ENCODE results near the gene CPT1B.

Gene CPT1B

GRCh38 chr22:50574383-50574755 is 3.9 kb downstream of the CPT1B start:
- no peak overlapping the region for H3K4me3 ChIP-seq (ENCODE audit: low read depth, low read length)
- no peak for TF ChIP-seq CTCF (IDR thresholded peaks at IDR 0.05; ENCODE audit: insufficient read depth, low read depth, low read length, missing control alignments)
- DNase-seq (ENCODE audit: low read depth) = no peak

DNA sequence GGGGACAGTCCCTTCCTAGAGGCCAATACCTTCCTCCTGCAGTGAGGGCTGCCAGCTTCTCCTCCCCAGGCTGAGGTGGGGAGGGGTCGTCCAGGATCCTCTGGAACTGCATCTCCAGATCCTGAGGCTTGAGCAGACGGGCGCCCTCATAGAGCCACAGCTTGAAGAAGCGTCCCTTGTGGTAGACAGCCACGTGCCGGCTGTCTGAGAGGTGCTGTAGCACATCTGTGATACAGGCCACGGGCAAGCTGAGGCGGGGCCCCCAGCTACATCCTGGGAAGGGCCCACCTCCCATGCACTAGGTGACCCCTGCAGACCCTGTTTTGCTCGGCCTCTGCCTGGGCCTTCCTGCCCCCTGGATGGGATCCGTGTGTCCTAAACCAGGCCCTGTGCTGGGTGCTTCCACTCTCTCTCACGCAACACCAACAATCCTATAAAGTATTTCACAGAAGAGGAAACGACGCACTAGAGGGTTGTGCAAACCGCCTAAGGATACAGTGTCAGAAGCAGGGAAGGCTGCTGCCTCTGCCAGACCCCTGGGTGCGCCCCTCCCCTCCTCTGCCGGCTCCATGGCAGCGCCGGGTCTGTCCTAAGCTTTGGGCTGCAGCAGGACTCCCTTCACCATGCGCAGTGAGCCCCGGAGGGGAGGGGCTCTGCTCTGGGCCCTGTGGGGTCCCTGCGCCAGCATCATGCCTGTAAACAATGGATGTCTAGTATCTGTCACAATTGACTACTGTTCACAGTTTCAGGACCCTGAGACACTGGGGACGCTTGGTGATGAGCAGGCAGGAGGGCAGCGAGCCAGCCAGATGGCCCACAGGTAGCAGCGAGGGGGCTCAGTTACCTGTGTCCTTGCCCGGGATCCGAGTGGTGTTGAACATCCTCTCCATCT is 4.5 kb downstream of the CPT1B start:
- no peak overlapping the region for H3K4me3 ChIP-seq (ENCODE audit: low read depth, low read length)
- DNase-seq (ENCODE audit: low read depth) = no peak
- TF ChIP-seq CTCF (IDR thresholded peaks at IDR 0.05; ENCODE audit: insufficient read depth, low read depth, low read length, missing control alignments) = no peak

- no peak overlapping the region for H3K4me3 ChIP-seq (ENCODE audit: low read depth, low read length)
- TF ChIP-seq CTCF (IDR thresholded peaks at IDR 0.05; ENCODE audit: insufficient read depth, low read depth, low read length, missing control alignments) = no peak
- no peak for DNase-seq (ENCODE audit: low read depth)
Observed at GRCh38 chr22:50572965-50573364, 5.3 kb downstream of the CPT1B start.

GRCh38 chr22:50571264-50572175 is 6.7 kb downstream of the CPT1B start:
- no peak for DNase-seq (ENCODE audit: low read depth)
- TF ChIP-seq CTCF (IDR thresholded peaks at IDR 0.05; ENCODE audit: insufficient read depth, low read depth, low read length, missing control alignments) = no peak
- H3K4me3 ChIP-seq (ENCODE audit: low read depth, low read length) = no peak overlapping the region

DNA sequence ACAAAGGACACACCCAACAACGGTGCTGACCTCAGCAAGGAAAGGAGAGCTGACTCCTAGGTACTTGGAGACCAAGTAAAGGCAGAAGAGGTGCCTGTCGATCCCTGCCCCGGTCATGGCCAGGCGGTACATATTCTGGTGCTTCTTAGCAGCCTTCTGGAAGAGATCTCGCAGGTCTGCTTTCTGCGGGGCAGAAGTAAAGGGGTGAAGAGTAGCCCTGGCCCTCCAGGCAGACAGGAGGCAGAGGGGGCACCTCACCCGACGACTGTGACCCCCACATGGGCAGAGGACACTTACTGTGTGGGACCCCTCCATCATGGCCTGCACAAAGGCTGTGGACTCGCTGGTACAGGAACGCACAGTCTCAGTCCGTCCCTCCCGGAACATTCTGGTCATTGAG is 7.4 kb downstream of the CPT1B start:
- no peak for DNase-seq (ENCODE audit: low read depth)
- no peak overlapping the region for H3K4me3 ChIP-seq (ENCODE audit: low read depth, low read length)
- TF ChIP-seq CTCF (IDR thresholded peaks at IDR 0.05; ENCODE audit: insufficient read depth, low read depth, low read length, missing control alignments) = no peak

DNA sequence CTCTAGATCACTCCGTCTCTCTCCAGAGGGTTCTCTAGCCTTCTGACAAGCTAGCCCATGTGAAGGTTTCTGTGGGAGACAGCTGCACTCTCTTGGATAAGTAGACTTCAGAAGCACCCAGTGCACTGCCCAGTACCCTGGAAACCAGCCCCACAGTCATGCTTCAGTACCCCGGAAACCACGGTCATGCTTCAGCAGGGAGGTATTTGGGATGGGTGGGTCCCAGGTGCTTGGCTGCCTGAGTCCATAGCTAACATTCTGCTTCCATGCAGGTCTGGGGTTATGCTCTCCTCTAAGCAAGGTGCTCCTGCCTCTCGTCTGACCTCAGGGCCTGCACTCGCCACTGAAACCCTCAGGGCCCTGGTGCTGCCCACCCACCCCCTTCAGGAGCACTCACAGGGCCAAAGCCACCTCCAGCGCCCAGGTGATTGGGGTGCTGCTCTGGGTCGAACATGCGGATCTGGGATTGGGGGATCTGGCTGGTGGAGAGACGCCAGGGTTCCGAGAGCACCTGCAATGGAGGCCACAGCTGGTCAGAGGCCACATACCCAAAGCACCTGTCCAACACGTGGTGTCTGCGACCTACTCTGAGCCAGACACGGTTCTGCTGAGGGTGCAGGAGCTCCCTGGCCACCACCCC is 8.2 kb downstream of the CPT1B start:
- peak; percentile 49 for DNase-seq (ENCODE audit: low read depth)
- H3K4me3 ChIP-seq (ENCODE audit: low read depth, low read length) = no peak overlapping the region
- TF ChIP-seq CTCF (IDR thresholded peaks at IDR 0.05; ENCODE audit: insufficient read depth, low read depth, low read length, missing control alignments) = no peak
